Right atrium auricular region (tissue), 2 donors: ENCODE measurements around the gene SLC19A1. TPM values are rescaled to one million over a fixed set of nuclear protein-coding genes. Genes with fewer than 3 reads are reported as not detected.

ENCODE experiments used
- DNase-seq: peaks from one replicate; pipeline ENCODE4 v3.0.0-alpha.2; 2019; ENCODE audit warnings: low spot score
- H3K27ac ChIP-seq, 2 donors: fragments of 200-600 bp; sonication (generic); 1 replicate in 1 of 2; 2 replicates in 1 of 2; pipeline ENCODE4 v1.5.1; 2016 to 2019
- H3K27me3 ChIP-seq, 2 donors: fragments of 200-600 bp; sonication (generic); one replicate each; pipeline versions ENCODE4 v1.5.1 to v1.6.0; 2017 to 2019
- H3K36me3 ChIP-seq: fragments of 200-600 bp; sonication (generic); one replicate; pipeline ENCODE4 v1.5.1; 2016
- H3K4me1 ChIP-seq, 2 donors: fragments of 200-600 bp; sonication (generic); one replicate each; pipeline versions ENCODE4 v1.5.1 to v1.6.0; 2017 to 2019
- H3K4me3 ChIP-seq, 2 donors: fragments of 200-600 bp; sonication (generic); 1 replicate in 1 of 2; 2 replicates in 1 of 2; pipeline ENCODE4 v1.5.1; 2017 to 2019; ENCODE audit warnings: mild to moderate bottlenecking in 1 of 2, moderate library complexity in 1 of 2
- H3K9me3 ChIP-seq, 2 donors: fragments of 200-600 bp; sonication (generic); one replicate each; pipeline ENCODE4 v1.5.1; 2019
- total RNA-seq, 2 donors: library from RNA; depleted of rRNA; stranded (reverse); fragments of >200 nt; gene quantifications; one replicate each; pipeline ENCODE4 v1.1.0, GENCODE V29; 2016
- TF ChIP-seq, protein P1 (sequence below), 2 donors: fragments of 200-600 bp; sonication (generic); IDR thresholded peaks; one replicate each; pipeline ENCODE4 v1.5.1; 2019; ENCODE audit warnings: antibody characterized with exemption in 2 of 2

The SLC19A1 gene
- total RNA-seq, 2 donors from 2014 or later = 2.2 to 5.3 TPM

DNA sequence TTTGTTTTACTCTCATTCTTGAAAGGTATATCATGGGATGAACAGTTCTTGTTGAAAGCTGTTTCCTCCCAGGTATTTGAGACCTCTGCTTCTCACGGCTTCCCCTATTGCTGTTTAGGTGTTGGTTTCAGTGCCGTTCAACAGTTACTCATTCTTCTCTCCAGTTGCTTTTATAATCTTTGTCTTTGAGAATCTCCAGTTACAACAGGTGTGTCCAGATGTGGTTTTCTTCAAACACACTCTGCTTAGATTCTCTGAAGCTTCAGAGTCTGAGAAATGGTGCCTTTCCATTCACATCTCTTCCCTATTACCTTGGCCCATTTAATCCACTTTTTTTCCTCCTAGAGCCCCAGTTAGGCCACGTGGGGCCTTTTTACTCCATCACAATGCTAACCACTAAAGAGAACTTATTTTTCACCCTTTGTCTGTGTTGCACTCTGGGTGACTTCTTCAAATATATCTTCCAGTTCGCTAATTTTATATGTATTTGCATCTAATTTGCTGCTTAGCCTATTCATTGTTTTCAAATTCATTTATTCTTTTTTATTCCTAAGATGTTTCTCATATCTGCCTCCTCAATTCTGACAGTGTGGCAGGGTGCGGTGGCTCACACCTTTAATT lies 46.7 kb upstream of the SLC19A1 start:
- Histone ChIP-seq H3K27ac (no peak overlapping the region), H3K36me3 (no peaks in the 10 kb centered on the region), H3K4me3 (no peak overlapping the region), H3K27me3 (no peaks in the 10 kb centered on the region), H3K9me3 (peaks cover 0 to 32% of the 10 kb centered on the region in 2 donors), H3K4me1 (peaks cover 0 to 24% of the 10 kb centered on the region in 2 donors)
- DNase-seq = no peak
- TF ChIP-seq, protein P1, sequence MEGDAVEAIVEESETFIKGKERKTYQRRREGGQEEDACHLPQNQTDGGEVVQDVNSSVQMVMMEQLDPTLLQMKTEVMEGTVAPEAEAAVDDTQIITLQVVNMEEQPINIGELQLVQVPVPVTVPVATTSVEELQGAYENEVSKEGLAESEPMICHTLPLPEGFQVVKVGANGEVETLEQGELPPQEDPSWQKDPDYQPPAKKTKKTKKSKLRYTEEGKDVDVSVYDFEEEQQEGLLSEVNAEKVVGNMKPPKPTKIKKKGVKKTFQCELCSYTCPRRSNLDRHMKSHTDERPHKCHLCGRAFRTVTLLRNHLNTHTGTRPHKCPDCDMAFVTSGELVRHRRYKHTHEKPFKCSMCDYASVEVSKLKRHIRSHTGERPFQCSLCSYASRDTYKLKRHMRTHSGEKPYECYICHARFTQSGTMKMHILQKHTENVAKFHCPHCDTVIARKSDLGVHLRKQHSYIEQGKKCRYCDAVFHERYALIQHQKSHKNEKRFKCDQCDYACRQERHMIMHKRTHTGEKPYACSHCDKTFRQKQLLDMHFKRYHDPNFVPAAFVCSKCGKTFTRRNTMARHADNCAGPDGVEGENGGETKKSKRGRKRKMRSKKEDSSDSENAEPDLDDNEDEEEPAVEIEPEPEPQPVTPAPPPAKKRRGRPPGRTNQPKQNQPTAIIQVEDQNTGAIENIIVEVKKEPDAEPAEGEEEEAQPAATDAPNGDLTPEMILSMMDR (IDR thresholded peaks at IDR 0.05) = no peak

DNA sequence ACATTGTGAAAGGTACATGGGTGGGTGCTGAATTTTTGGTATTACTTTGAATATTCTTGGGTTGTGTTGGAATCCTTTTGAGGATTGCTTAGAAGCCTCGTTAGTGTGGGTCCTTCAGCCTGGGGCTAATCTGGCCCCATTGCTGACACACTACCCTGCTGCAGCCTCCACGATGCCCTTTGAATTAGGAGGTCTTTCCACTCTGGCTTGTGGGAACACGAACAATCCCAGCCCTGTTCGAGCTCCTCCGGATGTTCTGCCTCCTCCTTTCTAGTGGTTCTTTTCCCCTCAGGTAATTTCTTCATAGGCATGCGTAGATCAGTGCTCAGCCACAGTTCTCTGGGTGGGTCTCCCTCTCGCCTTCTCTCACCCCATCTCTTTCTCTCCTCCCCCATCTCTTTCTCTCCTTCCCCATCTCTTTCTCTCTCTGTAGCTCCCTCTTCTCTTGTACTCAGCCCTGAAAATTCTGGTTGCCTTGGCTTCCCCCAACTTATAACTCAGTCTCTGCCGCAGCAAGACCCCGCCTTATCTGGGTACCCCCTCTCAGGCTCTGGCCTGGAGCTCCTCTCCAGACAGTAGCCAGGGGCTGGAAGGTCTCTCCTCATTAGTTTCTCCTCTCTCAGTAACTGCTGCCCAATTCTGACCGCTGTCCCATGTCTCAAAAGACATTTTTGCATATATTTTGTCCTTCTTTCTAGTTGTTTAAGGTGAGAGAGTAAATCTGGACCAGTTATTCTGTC lies 46.0 kb upstream of the SLC19A1 start:
- H3K36me3 ChIP-seq = no peaks in the 10 kb centered on the region
- H3K4me1 ChIP-seq = peaks cover 0 to 24% of the 10 kb centered on the region in 2 donors
- DNase-seq = no peak
- no peaks in the 10 kb centered on the region for H3K27me3 ChIP-seq
- no peak overlapping the region for H3K27ac ChIP-seq
- H3K9me3 ChIP-seq = peaks cover 0 to 32% of the 10 kb centered on the region in 2 donors
- TF ChIP-seq, protein P1 (IDR thresholded peaks at IDR 0.05) = no peak
- H3K4me3 ChIP-seq = no peak overlapping the region

DNA sequence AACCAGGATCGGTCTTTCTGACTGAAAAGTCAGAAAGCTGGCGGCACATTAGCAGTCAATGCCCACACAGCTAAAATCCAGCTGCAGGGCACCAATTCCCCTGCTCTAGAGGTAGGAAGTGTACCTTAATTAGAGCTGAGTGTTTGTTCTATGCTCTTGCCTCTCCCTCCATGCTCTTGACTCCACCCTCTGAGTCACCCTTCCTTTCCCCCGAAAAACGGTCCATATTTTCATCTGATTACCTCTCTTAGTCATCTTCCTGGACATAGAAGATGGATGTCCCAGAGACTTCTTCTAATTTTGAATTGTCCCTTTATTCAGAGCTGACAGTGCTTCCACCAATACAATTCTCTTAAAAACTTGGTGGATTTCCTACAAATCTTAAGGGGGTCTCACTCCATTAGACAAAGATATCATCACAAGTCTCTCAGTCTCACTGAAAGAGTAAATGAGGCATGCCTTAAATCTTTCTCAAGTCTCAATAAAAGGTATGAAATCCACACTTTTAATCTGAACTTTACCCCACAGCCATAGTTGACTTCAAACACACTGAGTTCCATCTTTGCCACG lies 44.1 kb upstream of the SLC19A1 start:
- Histone ChIP-seq H3K27me3 (no peaks in the 10 kb centered on the region), H3K4me3 (no peak overlapping the region), H3K9me3 (peaks cover 3 to 32% of the 10 kb centered on the region in 2 donors), H3K4me1 (peaks cover 0 to 16% of the 10 kb centered on the region in 2 donors), H3K36me3 (no peaks in the 10 kb centered on the region), H3K27ac (no peak overlapping the region)
- TF ChIP-seq, protein P1 (IDR thresholded peaks at IDR 0.05) = no peak
- DNase-seq = no peak

DNA sequence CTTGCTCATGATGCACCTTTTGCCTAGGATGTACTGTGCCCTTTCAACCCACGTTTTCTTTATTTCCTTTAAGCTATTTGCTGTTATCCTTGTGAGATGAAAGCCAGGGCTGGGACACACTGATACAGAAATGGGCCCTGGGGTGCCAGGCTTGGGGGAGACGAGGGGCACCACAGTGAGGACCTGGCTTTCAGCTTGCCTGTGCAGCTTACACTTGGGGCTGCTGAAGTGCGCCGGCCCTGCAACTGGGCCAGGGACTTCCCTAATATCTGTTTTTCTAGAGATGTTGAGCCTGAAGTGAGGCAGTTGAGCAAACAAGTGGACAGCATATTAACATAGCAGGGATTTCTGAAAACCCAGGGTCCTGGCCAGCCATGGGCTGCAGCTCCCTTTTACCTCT lies 42.5 kb upstream of the SLC19A1 start:
- TF ChIP-seq, protein P1 (IDR thresholded peaks at IDR 0.05) = no peak
- no peak overlapping the region for H3K4me3 ChIP-seq
- H3K36me3 ChIP-seq = no peaks in the 10 kb centered on the region
- DNase-seq = no peak
- no peak overlapping the region for H3K27ac ChIP-seq
- H3K9me3 ChIP-seq = peaks cover 3 to 32% of the 10 kb centered on the region in 2 donors
- H3K27me3 ChIP-seq = no peaks in the 10 kb centered on the region
- peaks cover 0 to 4% of the 10 kb centered on the region in 2 donors for H3K4me1 ChIP-seq

DNA sequence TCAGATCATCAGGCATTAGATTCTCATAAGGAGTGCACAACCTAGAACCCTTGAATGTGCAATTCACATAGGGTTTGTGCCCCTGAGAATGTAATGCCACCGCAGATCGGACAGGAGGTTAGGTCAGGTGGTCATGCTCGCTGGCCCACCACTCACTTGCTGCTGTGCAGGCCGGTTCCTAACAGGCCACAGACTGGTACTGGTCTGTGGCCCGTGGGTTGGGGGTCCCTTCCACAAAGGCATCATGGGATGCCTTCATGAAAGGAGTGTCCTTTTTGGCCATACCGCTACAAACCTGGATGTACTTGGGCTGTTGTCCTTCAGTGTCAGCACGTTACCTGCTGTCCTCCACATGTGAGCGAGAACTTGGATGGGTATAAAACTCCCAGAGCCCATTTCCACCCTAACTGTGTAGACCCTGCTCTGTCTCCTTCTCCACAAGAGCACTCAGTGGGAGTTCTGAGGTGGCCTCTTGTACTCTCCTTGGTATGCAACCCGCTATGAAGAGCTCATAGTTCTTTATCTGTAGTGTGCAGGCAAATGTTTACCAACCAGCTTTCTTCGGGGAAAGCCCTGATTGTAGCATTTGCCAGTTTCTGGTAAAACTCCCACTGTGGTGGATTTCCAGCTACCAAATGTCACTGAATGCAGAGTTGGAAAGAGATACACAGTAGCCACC lies 41.7 kb upstream of the SLC19A1 start:
- H3K4me1 ChIP-seq = no peaks in the 10 kb centered on the region
- DNase-seq = no peak
- no peak overlapping the region for H3K27ac ChIP-seq
- H3K36me3 ChIP-seq = no peaks in the 10 kb centered on the region
- H3K9me3 ChIP-seq = peaks cover 3 to 32% of the 10 kb centered on the region in 2 donors
- TF ChIP-seq, protein P1 (IDR thresholded peaks at IDR 0.05) = no peak
- H3K27me3 ChIP-seq = no peaks in the 10 kb centered on the region
- no peak overlapping the region for H3K4me3 ChIP-seq
